GM12878 (cell line): ENCODE results near the gene KLK12. TPM values are rescaled to one million over a fixed set of nuclear protein-coding genes. Genes with fewer than 3 reads are reported as not detected.

ENCODE experiments used
- ATAC-seq: fragments of 200-7000 bp; cut with Tn5 transposase; 3 replicates; pipeline ENCODE4 v1.9.1; 2020; ENCODE audit warnings: mild to moderate bottlenecking, moderate library complexity
- BruUV-seq: library from RNA; stranded (reverse); fragments of 400-500 nt; replicated peaks from 2 replicates; lab custom pipeline; 2021; lab: Mats Ljungman, UMichigan
- CTCF ChIA-PET: fragments of 300-600 bp; sonication (Branson Sonifier 250); formaldehyde crosslinking; extraction: SDS; loops from one replicate; lab custom pipeline; 2021; ENCODE audit warnings: inconsistent platforms; lab: Yijun Ruan, JAX
- POLR2A ChIA-PET: fragments of 350-600 bp; formaldehyde crosslinking; extraction: SDS; loops from one replicate; lab custom pipeline; 2021; ENCODE audit warnings: inconsistent platforms; lab: Charles Lee
- RAD21 ChIA-PET: fragments of 300-600 bp; sonication (Branson Sonifier 250); formaldehyde crosslinking; loops from one replicate; lab custom pipeline; 2023; ENCODE audit warnings: antibody characterized with exemption; ENCODE audit not compliant: unreplicated experiment; lab: Charles Lee
- SMC1A ChIA-PET: fragments of 300-600 bp; sonication (Branson Sonifier 250); formaldehyde crosslinking; loops from one replicate; lab custom pipeline; 2023; ENCODE audit not compliant: unreplicated experiment, uncharacterized antibody; lab: Charles Lee
- DNase-seq: peaks from one replicate; pipeline ENCODE4 v3.0.0-alpha.2; 2011; ENCODE audit warnings: low read depth, low spot score
- FAIRE-seq: peaks from 3 replicates; lab custom pipeline; 2011; peaks lifted over from hg19 to GRCh38; lab: Jason Lieb, UNC
- H2AFZ ChIP-seq: 2 replicates; pipeline ENCODE4 v1.6.0; 2011; ENCODE audit warnings: low read depth, low read length, control low read depth; ENCODE audit not compliant: control insufficient read depth
- H3K27ac ChIP-seq: 2 replicates; pipeline ENCODE4 v1.5.1; 2011; ENCODE audit warnings: control low read depth; ENCODE audit not compliant: control insufficient read depth, insufficient read depth
- H3K27me3 ChIP-seq, 2 experiments: replicated peaks in 1 of 2; 2 replicates each; pipeline versions ENCODE4 v1.6.0 to v1.6.1; 2011; ENCODE audit warnings: low read length in 1 of 2; ENCODE audit not compliant: control insufficient read depth in 2 of 2, insufficient read depth in 2 of 2
- H3K36me3 ChIP-seq, 2 experiments: 2 replicates each; pipeline ENCODE4 v1.5.1; 2011; ENCODE audit warnings: low read length in 1 of 2; ENCODE audit not compliant: control insufficient read depth in 2 of 2, insufficient read depth in 2 of 2
- H3K4me1 ChIP-seq: 2 replicates; pipeline ENCODE4 v1.6.1; 2011; ENCODE audit warnings: mild to moderate bottlenecking, low read length, moderate library complexity, mixed read lengths; ENCODE audit not compliant: control insufficient read depth, insufficient read depth
- H3K4me2 ChIP-seq: 2 replicates; pipeline ENCODE4 v1.6.0; 2011; ENCODE audit warnings: control low read depth; ENCODE audit not compliant: control insufficient read depth, insufficient read depth
- H3K4me3 ChIP-seq: fragments of 200-600 bp; sonication (generic); 2 replicates; pipeline ENCODE4 v1.5.1; 2016
- H3K79me2 ChIP-seq: 2 replicates; pipeline ENCODE4 v1.6.0; 2011; ENCODE audit warnings: low read length; ENCODE audit not compliant: control insufficient read depth, insufficient read depth
- H3K9ac ChIP-seq: 2 replicates; pipeline ENCODE4 v1.8.0; 2011; ENCODE audit warnings: low read length, control low read depth, mixed read lengths; ENCODE audit not compliant: control insufficient read depth, insufficient read depth
- H3K9me3 ChIP-seq: replicated peaks from 3 replicates; pipeline ENCODE4 v1.5.1; 2011; ENCODE audit warnings: mild to moderate bottlenecking, low read length; ENCODE audit not compliant: control insufficient read depth, insufficient read depth
- H4K20me1 ChIP-seq: 2 replicates; pipeline ENCODE4 v1.6.0; 2011; ENCODE audit not compliant: control insufficient read depth, insufficient read depth
- BACH1 ChIP-seq: fragments of 450-650 bp; IDR thresholded peaks from 2 replicates; pipeline ENCODE4 v1.6.1; 2017; ENCODE audit warnings: mild to moderate bottlenecking, borderline replicate concordance
- BCL11A ChIP-seq: IDR thresholded peaks from 2 replicates; pipeline ENCODE4 v1.6.1; 2011; ENCODE audit warnings: low read depth, low read length
- BRCA1 ChIP-seq: IDR thresholded peaks from 2 replicates; pipeline ENCODE4 v1.6.1; 2011; ENCODE audit warnings: low read depth, low read length, improper control_type of control experiment
- CBX3 ChIP-seq: fragments of 200-600 bp; sonication (generic); IDR thresholded peaks from 2 replicates; pipeline ENCODE4 v1.6.1; 2016; ENCODE audit warnings: low read depth, borderline replicate concordance
- CHD2 ChIP-seq: IDR thresholded peaks from 2 replicates; pipeline ENCODE4 v1.6.1; 2011; ENCODE audit warnings: low read depth, low read length, improper control_type of control experiment, borderline replicate concordance
- EGR1 ChIP-seq, 2 experiments: IDR thresholded peaks; 1 replicate in 1 of 2; 2 replicates in 1 of 2; pipeline ENCODE4 v1.6.1; 2011 to 2012; ENCODE audit warnings: low read depth in 2 of 2, low read length in 2 of 2, borderline replicate concordance in 1 of 2, mild to moderate bottlenecking in 1 of 2, moderate library complexity in 1 of 2
- GATAD2B ChIP-seq: fragments of 450-650 bp; conservative IDR thresholded peaks from 2 replicates; pipeline ENCODE4 v1.6.1; 2017; ENCODE audit warnings: low read depth, mild to moderate bottlenecking, moderate library complexity
- HDAC6 ChIP-seq: fragments of 200-600 bp; sonication (generic); IDR thresholded peaks from one replicate; pipeline ENCODE4 v1.8.0; 2017; ENCODE audit warnings: antibody characterized with exemption; ENCODE audit not compliant: unreplicated experiment
- LARP7 ChIP-seq: fragments of 450-650 bp; IDR thresholded peaks from 2 replicates; pipeline ENCODE4 v1.6.1; 2017; ENCODE audit warnings: mild to moderate bottlenecking
- MAX ChIP-seq: IDR thresholded peaks from 2 replicates; pipeline ENCODE4 v1.6.1; 2012; ENCODE audit warnings: low read depth, low read length, improper control_type of control experiment
- PAX8 ChIP-seq: fragments of 450-650 bp; IDR thresholded peaks from 2 replicates; pipeline ENCODE4 v1.6.1; 2017; ENCODE audit warnings: mild to moderate bottlenecking, moderate library complexity
- PKNOX1 ChIP-seq: fragments of 450-650 bp; IDR thresholded peaks from 2 replicates; pipeline ENCODE4 v1.6.1; 2016; ENCODE audit warnings: mild to moderate bottlenecking
- SMAD5 ChIP-seq: IDR thresholded peaks from 2 replicates; pipeline ENCODE4 v1.6.1; 2016; ENCODE audit warnings: antibody characterized with exemption, low read depth
- STAT3 ChIP-seq: IDR thresholded peaks from 2 replicates; pipeline ENCODE4 v1.6.1; 2011; ENCODE audit warnings: low read depth, low read length, improper control_type of control experiment
- ZBTB40 ChIP-seq: fragments of 450-650 bp; IDR thresholded peaks from 2 replicates; pipeline ENCODE4 v1.6.1; 2016; ENCODE audit warnings: mild to moderate bottlenecking, moderate library complexity, borderline replicate concordance
- ZNF687 ChIP-seq: fragments of 450-650 bp; IDR thresholded peaks from 2 replicates; pipeline ENCODE4 v1.6.1; 2017; ENCODE audit warnings: mild to moderate bottlenecking, moderate library complexity
- WGBS: methylation state at CpG from one replicate; pipeline ENCODE4 v1.1.6; 2016; ENCODE audit warnings: low lambda C conversion rate; ENCODE audit not compliant: insufficient replicate concordance, insufficient coverage; ENCODE audit errors: missing lambda C conversion rate; 5-methylcytosine and 5-hydroxymethylcytosine counted together
- in situ Hi-C: fragments of 300-500 bp; cut with MboI; formaldehyde crosslinking; loops from 9 replicates; pipeline ENCODE4 v1.14.3; 2018; ENCODE audit warnings: mixed read lengths
- intact Hi-C: fragments of 100-400 bp; cut with micrococcal nuclease; formaldehyde crosslinking; loops from one replicate; pipeline ENCODE4 v1.14.2; 2022; ENCODE audit not compliant: unreplicated experiment
- polyA plus RNA-seq, 11 experiments: library from polyadenylated mRNA; depleted of rRNA in 4 of 11; unstranded in 6 of 11; stranded (reverse) in 5 of 11; fragments of >200 nt; fragmentation: Nextera tagmentation in 4 of 11; fragmentation: Illumina TruSeq in 1 of 11; extraction: Ambion mirVana in 4 of 11; extraction: Trizol in 1 of 11; gene quantifications; 1 replicate in 1 of 11; 2 replicates in 10 of 11; pipeline versions ENCODE4 v1.2.1 to v1.2.3, GENCODE V29; 2011 to 2016; ENCODE audit warnings: inconsistent platforms in 2 of 11, missing spikeins in 2 of 11, low read depth in 1 of 11
- total RNA-seq, 4 experiments: library from RNA; depleted of rRNA in 3 of 4; stranded (reverse); fragments of >200 nt in 3 of 4; fragmentation: Illumina TruSeq in 1 of 4; extraction: Trizol in 1 of 4; gene quantifications; 2 replicates each; pipeline versions ENCODE4 v1.2.1 to v1.2.3, GENCODE V29; 2013 to 2021

Gene KLK12
- total and polyA plus RNA-seq, 10 of the 15 experiments (the other 5 are each of a cell fraction or from before 2014, with no cell fraction given) = not detected

GRCh38 chr19:51006406-51006805 is 28.4 kb downstream of the KLK12 start (continued):
- TF ChIP-seq ZBTB40 (no peak), CBX3 (no peak), BCL11A (no peak), CHD2 (no peak)

- in situ Hi-C loops (no loop called here), intact Hi-C loops (no loop called here)
- no peaks in the 10 kb centered on the region for H3K4me1 ChIP-seq
- no peak overlapping the region for H3K4me2 ChIP-seq
- H3K9me3 ChIP-seq = no peaks in the 10 kb centered on the region
- no peak overlapping the region for H3K4me3 ChIP-seq
- ChIA-PET POLR2A (no interaction called here), CTCF (no interaction called here), SMC1A (no interaction called here), RAD21 (no interaction called here)
- ATAC-seq (no peak), DNase-seq (no peak), FAIRE-seq (no peak)
- H3K27me3 ChIP-seq = no peaks in the 10 kb centered on the region
- H4K20me1 ChIP-seq = no peaks in the 10 kb centered on the region
- no TSS peak for BruUV-seq
- H3K27ac ChIP-seq = no peak overlapping the region
- H3K79me2 ChIP-seq = no peaks in the 10 kb centered on the region
- H2AFZ ChIP-seq = no peak overlapping the region
- no peak overlapping the region for H3K9ac ChIP-seq
- no peaks in the 10 kb centered on the region for H3K36me3 ChIP-seq
- 86% methylated on average over 1 of the region's 1 CpG for WGBS
- no peak for TF ChIP-seq HDAC6
- TF ChIP-seq GATAD2B = no peak
- no peak for TF ChIP-seq EGR1 (IDR thresholded peaks at IDR 0.05; ENCODE audit: borderline replicate concordance in 1 of 2, low read depth in 2 of 2, low read length in 2 of 2)
- TF ChIP-seq PAX8 = no peak
- no peak for TF ChIP-seq BACH1
- TF ChIP-seq STAT3 = no peak
- no peak for TF ChIP-seq ZNF687
- TF ChIP-seq BRCA1 = no peak
- no peak for TF ChIP-seq PKNOX1
- TF ChIP-seq MAX = no peak
- TF ChIP-seq SMAD5 = no peak
- no peak for TF ChIP-seq LARP7
These were observed 29.6 kb downstream of the KLK12 start for GRCh38 chr19:51005248-51005647.
